ENCODE results near the gene ASTN2. TPM values are rescaled to one million over a fixed set of nuclear protein-coding genes. Genes with fewer than 3 reads are reported as not detected.

The ASTN2 gene
- total RNA-seq, 1 experiment from 2014 or later: 4.8 TPM

GRCh38 chr9:116873491-116873890, 541.4 kb downstream of the ASTN2 start (continued):
- no peak for TF ChIP-seq RAD21 (IDR thresholded peaks at IDR 0.05; ENCODE audit: low read depth)
- no peak for TF ChIP-seq CBX3 (IDR thresholded peaks at IDR 0.05; ENCODE audit: low read depth)
- TF ChIP-seq ATF3 (IDR thresholded peaks at IDR 0.05): no peak
- TF ChIP-seq EGR1 (IDR thresholded peaks at IDR 0.05; ENCODE audit: low read depth): no peak
- TF ChIP-seq JUND (IDR thresholded peaks at IDR 0.05): no peak
- TF ChIP-seq CEBPB (IDR thresholded peaks at IDR 0.05; ENCODE audit: low read depth): no peak
- no peak for TF ChIP-seq FOSL1 (IDR thresholded peaks at IDR 0.05; ENCODE audit: low read depth)
- no peak for TF ChIP-seq EZH2 (IDR thresholded peaks at IDR 0.05)
- no peak for TF ChIP-seq MAX (IDR thresholded peaks at IDR 0.05)
- no peak for TF ChIP-seq POLR2A (IDR thresholded peaks at IDR 0.05; ENCODE audit: borderline replicate concordance, extremely low read depth, insufficient read depth, insufficient read length)
- TF ChIP-seq EZH2phosphoT487 (IDR thresholded peaks at IDR 0.05; ENCODE audit: borderline replicate concordance): no peak

GRCh38 chr9:116870566-116870965, 544.3 kb downstream of the ASTN2 start:
- H3K27ac ChIP-seq (ENCODE audit: low read depth, low read length): no peak overlapping the region
- no peak overlapping the region for H3K4me3 ChIP-seq (replicated peaks in 1 of 2; ENCODE audit: low read depth in 1 of 2, low read length in 2 of 2)
- H3K9me2 ChIP-seq (ENCODE audit: insufficient read depth): no peaks in the 10 kb centered on the region
- no peaks in the 10 kb centered on the region for H3K79me2 ChIP-seq (ENCODE audit: insufficient read depth, low read length)
- POLR2A ChIA-PET: no interaction called here
- DNase-seq (ENCODE audit: low read depth, low spot score) (peak; percentile 63), ATAC-seq (peak; percentile 95)
- no peaks in the 10 kb centered on the region for H3K36me3 ChIP-seq (ENCODE audit: control insufficient read depth in 1 of 2, insufficient read depth in 2 of 2, low read length in 2 of 2)
- RAD21 ChIA-PET (ENCODE audit: low non-redundant PET in 1 of 2, low total read pairs in 2 of 2, uncharacterized antibody in 2 of 2, unreplicated experiment in 2 of 2): no interaction called here
- no peaks in the 10 kb centered on the region for H4K20me1 ChIP-seq (ENCODE audit: insufficient read depth)
- H3K4me2 ChIP-seq (ENCODE audit: low read length): peak overlapping the region; percentile 50
- intact Hi-C loops (cut with micrococcal nuclease): no loop called here
- peaks cover 0 to 15% of the 10 kb centered on the region in 2 experiments; a peak in 3 of 4 replicates for H3K4me1 ChIP-seq (ENCODE audit: control insufficient read depth in 1 of 2, insufficient read depth in 2 of 2, low read length in 2 of 2)
- BruUV-seq (replicated peaks): no TSS peak
- CTCF ChIA-PET: interaction anchor here (2.1 kb wide), 1 partner anchor 10 kb away, joined by 9 read pairs; no protein-coding TSS in a partner anchor
- TF ChIP-seq CBX3 (IDR thresholded peaks at IDR 0.05; ENCODE audit: low read depth): 0 out of 2 replicates have a peak, but pooled peaks have one; percentile 22
- peak; percentile 63 for TF ChIP-seq JUND (IDR thresholded peaks at IDR 0.05)
- no peak for TF ChIP-seq ELF1 (IDR thresholded peaks at IDR 0.05; ENCODE audit: borderline replicate concordance, low read depth)
- TF ChIP-seq CTCF (IDR thresholded peaks at IDR 0.05 in 2 of 3, conservative IDR thresholded peaks at IDR 0.05 in 1 of 3; ENCODE audit: borderline replicate concordance in 1 of 3, insufficient read depth in 1 of 3, low read depth in 2 of 3, low read length in 2 of 3): no peak
- TF ChIP-seq CEBPB (IDR thresholded peaks at IDR 0.05; ENCODE audit: low read depth): no peak
- no peak for TF ChIP-seq POLR2AphosphoS5 (IDR thresholded peaks at IDR 0.05; ENCODE audit: low read depth, low read length)
- TF ChIP-seq FOSL1 (IDR thresholded peaks at IDR 0.05; ENCODE audit: low read depth): peak; percentile 72
- TF ChIP-seq SP1 (IDR thresholded peaks at IDR 0.05; ENCODE audit: low read depth): peak; percentile 34; the same call in 1 of the 2 replicates
- TF ChIP-seq EZH2 (IDR thresholded peaks at IDR 0.05): no peak
- TF ChIP-seq REST (IDR thresholded peaks at IDR 0.05; ENCODE audit: low read depth): no peak
- no peak for TF ChIP-seq ZFX (IDR thresholded peaks at IDR 0.05)
- no peak overlapping the region for H2AFZ ChIP-seq (ENCODE audit: low read depth, low read length, poor library complexity, severe bottlenecking)
- H3K9me3 ChIP-seq (ENCODE audit: control insufficient read depth in 1 of 2, insufficient read depth in 1 of 2, low read depth in 1 of 2, low read length in 2 of 2): no peaks in the 10 kb centered on the region; a peak in 1 of 4 replicates
- H3K9ac ChIP-seq (ENCODE audit: low read length): no peak overlapping the region
- no peaks in the 10 kb centered on the region; the same call in 1 of the 2 replicates for H3K27me3 ChIP-seq (ENCODE audit: insufficient read depth, low read length)
